Left cardiac atrium (tissue), 4 donors: ENCODE measurements around the gene BARHL1. TPM values are rescaled to one million over a fixed set of nuclear protein-coding genes. Genes with fewer than 3 reads are reported as not detected.

Experiments used
- ATAC-seq, 2 donors: fragments of 200-7000 bp; cut with Tn5 transposase; one replicate each; pipeline ENCODE4 v1.9.1; 2020; ENCODE audit warnings: mild to moderate bottlenecking in 2 of 2, moderate library complexity in 2 of 2
- DNase-seq: peaks from one replicate; pipeline ENCODE4 v3.0.0-alpha.2; 2020
- intact Hi-C, 2 donors: fragments of 100-400 bp; cut with DNase I; formaldehyde crosslinking; loops; one replicate each; pipeline versions ENCODE4 v1.14.1 to v1.15.1; 2022 to 2023
- total RNA-seq, 2 donors: library from RNA; stranded (reverse); fragmentation: NEBNext Ultra II Directional; extraction: Animal tissue kit (Norgen Biotek cat#: 25700); gene quantifications; one replicate each; pipeline ENCODE4 v1.2.1, GENCODE V29; 2021
- donor health status: DM: no; HTN: yes; CAD: no.
- donor health status: DM: no; HTN: yes; CAD: no; lungs with severe emphysema.
- donor health status: DM: yes; HTN: yes; CAD: no.
- donor health status: Dilated cardiomyopathy.

The BARHL1 gene
- total RNA-seq, 2 donors from 2014 or later, result not detected

DNA sequence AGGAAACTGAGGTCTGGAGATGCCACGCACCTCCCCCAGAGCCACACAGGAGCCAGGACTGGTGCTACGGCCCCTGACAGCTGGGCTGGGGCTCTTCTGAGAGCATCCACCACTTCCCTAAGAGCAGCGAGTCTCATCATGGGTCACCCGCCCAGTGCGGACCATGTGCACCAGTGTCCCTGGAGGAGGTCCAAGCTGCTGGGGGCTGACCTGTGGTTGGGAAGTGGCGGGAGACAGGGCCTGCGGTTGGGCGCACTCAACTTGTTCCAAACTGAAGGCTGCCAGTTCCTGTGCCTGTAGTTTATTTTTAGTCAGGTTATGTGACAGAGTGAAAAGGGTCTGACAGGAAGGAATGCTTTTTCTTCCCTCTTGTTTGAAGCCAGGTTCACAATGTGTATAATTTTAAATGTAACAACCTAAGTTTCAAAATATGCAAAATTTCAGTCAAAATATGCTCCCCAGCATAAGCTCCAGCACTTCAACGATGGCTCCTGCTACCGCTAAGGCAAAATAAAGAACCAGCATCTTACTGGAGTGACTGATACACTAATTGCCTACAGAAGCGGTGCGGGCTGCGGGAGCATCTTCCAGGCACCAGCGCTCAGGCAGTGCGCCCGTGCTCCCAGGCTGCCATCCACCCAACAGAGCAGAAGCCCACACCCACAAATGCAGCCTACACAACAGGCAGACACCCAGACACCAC lies 14.8 kb downstream of the BARHL1 start:
- intact Hi-C loops, result no loop called here
- peak; percentile 80 for DNase-seq
- peak; percentile 96 for ATAC-seq

DNA sequence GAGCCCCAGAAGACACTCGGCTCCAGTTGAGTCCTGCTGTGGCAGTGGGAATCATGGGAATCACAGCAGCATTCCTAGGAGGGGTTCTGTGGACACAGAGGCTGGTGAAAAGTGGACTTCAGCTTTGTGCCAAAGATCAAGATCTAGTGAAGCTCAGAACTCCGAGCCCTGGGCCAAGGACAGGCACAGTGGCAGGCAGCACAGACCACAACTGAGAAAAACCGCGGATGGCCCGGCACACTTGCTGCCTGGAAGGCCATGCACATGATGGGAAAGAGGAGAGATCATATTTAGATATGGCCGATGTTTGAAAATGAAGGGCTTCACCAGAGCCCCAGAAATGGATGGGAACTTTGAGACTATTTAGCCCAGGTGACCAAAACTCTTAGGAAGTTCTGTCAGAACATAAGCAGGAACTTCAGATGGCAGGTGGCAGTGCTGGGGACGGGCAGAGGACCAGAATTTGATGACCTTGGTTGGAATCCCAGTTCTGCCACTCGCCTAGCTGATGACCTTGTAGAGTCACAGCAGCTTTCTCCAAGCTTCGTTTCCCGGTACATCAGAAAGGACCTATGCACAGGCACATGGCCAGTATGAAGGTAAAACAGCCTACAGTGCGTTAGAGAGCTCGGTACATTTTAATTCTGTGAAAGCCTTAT lies 18.0 kb downstream of the BARHL1 start:
- DNase-seq (no peak), ATAC-seq (no peak)
- intact Hi-C loops, result no loop called here

DNA sequence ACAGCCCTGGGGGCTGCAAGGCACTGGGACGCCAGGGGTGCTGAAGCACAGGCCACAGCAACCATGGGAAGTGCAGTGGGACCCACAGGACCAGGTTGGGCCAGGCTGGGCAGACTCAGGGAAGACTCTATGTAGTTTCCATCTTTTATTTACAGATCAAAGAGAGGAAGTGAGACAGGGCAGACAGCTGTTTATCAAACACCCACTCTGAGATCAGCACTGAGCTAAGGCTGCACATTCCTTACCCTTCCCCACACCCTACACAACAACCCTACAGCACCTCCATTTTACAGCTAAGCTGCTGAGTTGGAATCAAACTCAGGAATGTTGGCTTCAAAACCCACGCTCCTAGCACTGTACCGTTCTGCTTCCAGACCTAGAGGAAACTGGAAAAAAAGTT lies 19.8 kb downstream of the BARHL1 start:
- ATAC-seq, result no peak
- no peak for DNase-seq
- intact Hi-C loops, result no loop called here

DNA sequence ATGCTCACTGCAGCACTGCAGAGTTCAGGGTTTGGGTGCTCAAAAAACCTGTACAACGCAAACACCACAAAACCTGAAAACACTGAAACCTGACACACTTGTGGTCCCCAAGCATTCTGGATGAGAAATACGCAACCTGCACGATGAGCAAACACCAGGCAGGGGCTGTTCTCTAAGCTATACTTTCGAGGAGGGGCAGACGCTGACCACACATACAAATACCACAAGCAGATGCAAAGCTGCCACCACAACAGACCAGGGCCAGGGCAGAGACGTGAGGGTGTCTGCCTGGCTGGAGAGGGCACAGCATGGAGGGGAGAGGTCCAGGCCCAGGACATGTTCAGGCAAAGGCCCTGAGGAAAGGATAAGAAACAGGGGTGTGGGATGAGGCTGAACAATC lies 23.0 kb downstream of the BARHL1 start:
- no peak for DNase-seq
- intact Hi-C loops, result no loop called here
- no peak for ATAC-seq

DNA sequence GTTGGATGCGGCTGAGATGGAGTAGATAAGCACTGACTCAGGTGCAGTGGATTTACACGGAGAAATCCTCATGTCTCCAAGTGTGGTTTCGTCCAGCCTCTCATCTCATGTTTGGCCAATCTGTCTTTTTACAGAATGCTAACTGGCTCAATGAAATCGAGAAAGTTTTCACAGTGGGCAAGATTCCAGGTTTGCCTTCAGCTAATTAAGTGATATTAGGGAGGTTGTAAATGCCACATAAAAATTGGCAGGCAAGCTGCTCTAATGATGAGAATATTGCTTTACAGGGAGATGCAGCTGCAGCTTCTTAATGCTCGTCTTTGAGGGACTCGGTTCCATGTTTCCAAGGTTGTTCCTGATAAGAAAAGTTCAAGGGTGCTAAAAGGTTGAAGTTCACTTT lies 23.7 kb downstream of the BARHL1 start:
- DNase-seq (no peak), ATAC-seq (no peak)
- intact Hi-C loops, result no loop called here

DNA sequence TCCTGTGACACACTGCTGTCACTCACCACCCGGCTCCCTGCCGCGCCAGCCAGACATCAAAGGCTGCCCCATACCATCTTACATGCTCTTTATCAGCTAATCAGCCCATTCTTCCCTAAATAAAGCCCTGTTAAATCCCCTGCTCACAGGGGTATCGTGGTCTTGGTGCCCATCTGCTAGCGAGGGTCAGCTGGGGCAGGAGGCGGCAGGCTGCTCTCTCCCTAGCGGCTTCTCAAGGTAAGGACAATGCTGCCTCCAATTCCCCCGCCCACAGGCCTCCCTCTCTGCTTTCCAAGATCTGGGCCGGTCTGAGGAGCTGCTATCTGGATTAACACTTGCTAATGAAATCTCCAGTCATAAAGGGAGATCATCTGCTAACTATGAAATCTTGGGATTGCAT lies 26.8 kb downstream of the BARHL1 start:
- DNase-seq (no peak), ATAC-seq (no peak)
- intact Hi-C loops, result no loop called here

- DNase-seq (no peak), ATAC-seq (no peak)
- intact Hi-C loops, result no loop called here
These were observed 27.4 kb downstream of the BARHL1 start for GRCh38 chr9:132609829-132610228.

GRCh38 chr9:132610661-132611060 lies 28.3 kb downstream of the BARHL1 start:
- ATAC-seq (no peak), DNase-seq (no peak)
- intact Hi-C loops, result no loop called here

- DNase-seq (no peak), ATAC-seq (no peak)
- intact Hi-C loops, result no loop called here
These were observed 31.9 kb downstream of the BARHL1 start for GRCh38 chr9:132614324-132614723.

- intact Hi-C loops, result no loop called here
- DNase-seq, result no peak
- ATAC-seq, result no peak
These were observed 33.4 kb downstream of the BARHL1 start for GRCh38 chr9:132615774-132616173.

DNA sequence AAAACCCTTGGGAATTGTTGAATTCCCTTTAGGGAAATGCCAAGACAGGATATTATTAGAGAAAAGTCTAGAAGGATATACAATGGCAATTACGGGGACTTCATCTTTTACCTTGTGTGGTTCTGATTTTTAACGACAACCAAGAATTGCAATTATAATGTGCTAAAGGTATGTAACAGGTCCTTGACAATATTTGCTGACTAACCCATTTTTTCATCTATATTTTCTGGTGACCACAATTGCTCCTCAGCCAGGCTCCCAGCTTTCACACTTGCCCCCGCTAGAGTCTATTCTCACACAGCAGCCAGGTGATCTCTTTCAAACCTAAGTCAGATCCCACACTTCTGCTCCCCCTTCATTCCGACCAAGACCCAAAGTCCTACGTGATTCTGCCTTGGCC lies 34.3 kb downstream of the BARHL1 start:
- intact Hi-C loops, result no loop called here
- DNase-seq (no peak), ATAC-seq (no peak)

GRCh38 chr9:132622159-132622558 lies 39.8 kb downstream of the BARHL1 start:
- no peak for DNase-seq
- intact Hi-C loops, result no loop called here

DNA sequence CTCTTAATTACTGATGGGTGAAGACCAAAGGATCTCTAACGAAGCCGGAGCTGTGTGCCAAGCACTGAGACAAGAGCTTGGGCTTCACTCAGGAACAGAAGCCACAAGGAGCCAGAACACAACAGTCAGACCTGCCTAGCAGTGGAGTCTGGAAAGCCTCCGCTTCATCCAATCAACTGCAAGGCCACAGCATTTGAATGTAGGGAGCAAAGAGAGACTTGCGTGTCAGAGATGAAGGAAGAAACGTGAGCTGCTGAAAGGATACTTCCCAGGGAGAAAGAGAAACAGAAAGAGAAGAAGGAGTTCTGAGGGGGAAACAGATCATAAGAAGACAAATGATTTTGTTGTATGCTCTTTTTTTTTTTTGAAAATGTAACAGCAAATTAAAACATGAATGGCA lies 43.9 kb downstream of the BARHL1 start:
- ATAC-seq (no peak), DNase-seq (no peak)

More at GRCh38 chr9:132622159-132622558, 39.8 kb downstream of the BARHL1 start:
- ATAC-seq, result no peak

DNA sequence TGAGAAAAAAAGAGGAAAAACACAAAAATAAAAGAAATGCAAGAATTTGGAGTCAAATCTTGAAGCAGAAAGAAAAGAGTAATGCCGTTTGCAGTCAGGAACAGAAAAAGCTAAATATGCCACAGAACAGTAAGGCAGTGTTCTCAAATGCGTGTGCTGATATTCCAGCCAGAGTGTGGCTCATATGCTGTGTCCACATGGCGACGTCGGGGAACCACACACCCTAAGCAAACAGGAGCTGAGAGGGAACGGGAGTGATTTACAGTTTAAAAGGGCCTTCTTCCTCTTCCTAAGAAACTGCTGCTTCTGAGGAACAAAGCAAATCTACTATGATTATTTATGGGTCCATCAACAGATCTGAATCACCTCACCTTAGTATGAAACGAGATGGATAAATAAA lies 44.7 kb downstream of the BARHL1 start:
- no peak for ATAC-seq
- no peak for DNase-seq
- intact Hi-C loops, result no loop called here

More for the DNA sequence above, 43.9 kb downstream of the BARHL1 start:
- intact Hi-C loops, result no loop called here

- intact Hi-C loops, result no loop called here
- DNase-seq, result no peak
These were observed 45.2 kb downstream of the BARHL1 start for GRCh38 chr9:132627594-132627993.

DNA sequence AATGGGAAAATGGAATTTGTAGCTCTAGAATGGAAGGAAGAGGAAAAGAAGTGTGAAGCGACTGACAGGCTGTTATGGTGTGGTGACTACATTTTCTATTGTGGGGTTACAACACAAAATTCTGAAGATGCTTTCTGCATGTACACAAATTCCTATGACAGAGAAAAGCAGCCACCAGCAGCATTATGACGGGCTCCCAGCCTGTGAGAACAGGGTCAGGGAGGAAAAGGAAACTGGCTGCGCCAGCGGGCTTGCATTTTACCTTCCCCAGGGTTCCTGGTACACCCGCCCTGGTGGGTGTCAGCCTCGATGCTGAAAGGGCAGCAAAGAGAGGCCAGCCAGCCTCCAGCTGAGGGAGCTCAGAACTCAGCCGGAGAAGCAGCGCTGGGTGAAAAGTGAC lies 46.3 kb downstream of the BARHL1 start:
- intact Hi-C loops, result no loop called here
- no peak for ATAC-seq
- DNase-seq, result no peak

More at GRCh38 chr9:132627594-132627993, 45.2 kb downstream of the BARHL1 start:
- no peak for ATAC-seq

GRCh38 chr9:132630116-132630515 lies 47.7 kb downstream of the BARHL1 start:
- no peak for ATAC-seq

GRCh38 chr9:132630811-132631210 lies 48.4 kb downstream of the BARHL1 start:
- ATAC-seq, result no peak
- intact Hi-C loops, result no loop called here
- no peak for DNase-seq

More at GRCh38 chr9:132630116-132630515, 47.7 kb downstream of the BARHL1 start:
- no peak for DNase-seq
- intact Hi-C loops, result no loop called here

DNA sequence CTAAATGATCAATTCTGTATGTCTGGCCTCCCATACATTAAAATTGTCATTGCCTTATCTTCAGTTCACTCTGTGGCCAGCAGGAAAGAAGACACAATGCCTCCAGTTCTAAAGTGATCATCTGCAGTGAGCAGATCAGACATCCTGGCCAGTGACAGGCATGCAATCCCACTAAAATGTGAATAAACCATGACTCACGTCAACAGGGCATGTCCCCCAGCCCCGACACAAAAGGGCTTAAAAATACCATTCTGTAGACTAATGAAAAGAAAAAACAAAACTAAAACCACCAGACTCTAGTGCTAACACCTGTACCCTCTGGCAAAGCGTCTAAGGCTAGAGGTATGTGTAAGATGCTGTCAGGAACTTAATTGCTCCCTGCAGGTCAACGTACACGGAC lies 48.9 kb downstream of the BARHL1 start:
- DNase-seq, result no peak
- ATAC-seq, result no peak
- intact Hi-C loops, result no loop called here

- DNase-seq (no peak), ATAC-seq (no peak)
- intact Hi-C loops, result no loop called here
These were observed 49.3 kb downstream of the BARHL1 start for GRCh38 chr9:132631685-132632084.
